Glomerular visceral epithelial cell (primary cell): ENCODE data around the gene TTC13.
"Not testable (repeated sequence)": the region's sequence is repeated elsewhere in the genome, so short reads cannot be mapped to it uniquely, and the experiment has no call there.

Experiments used
- DNase-seq: peaks from one replicate; pipeline ENCODE4 v3.0.0-alpha.2; 2016; ENCODE audit errors: extremely low spot score

Gene TTC13

DNA sequence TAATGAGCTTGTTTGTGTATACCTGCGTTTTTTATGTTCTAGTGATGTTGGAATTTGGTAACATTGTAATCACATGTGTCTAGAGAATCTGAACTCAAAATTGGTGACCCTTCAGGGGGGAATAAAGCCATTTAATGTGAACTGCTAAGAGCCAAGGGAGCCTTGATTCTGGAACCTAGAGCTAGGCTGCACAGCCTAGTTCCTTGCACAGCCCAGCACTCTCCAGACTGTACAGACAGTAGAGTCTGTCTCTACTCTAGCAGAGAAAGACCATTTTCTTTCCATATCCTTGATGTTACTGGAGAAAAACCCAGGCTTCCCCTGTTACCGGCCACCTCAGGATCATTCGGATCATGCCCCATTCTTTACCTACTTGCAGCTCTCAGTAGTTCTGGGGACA is 8.8 kb upstream of the TTC13 start:
- DNase-seq, result no peak

GRCh38 chr1:230986976-230987375 is 8.3 kb upstream of the TTC13 start:
- peak; percentile 74 for DNase-seq

GRCh38 chr1:230985711-230986110 is 7.0 kb upstream of the TTC13 start:
- DNase-seq, result peak; percentile 49

DNA sequence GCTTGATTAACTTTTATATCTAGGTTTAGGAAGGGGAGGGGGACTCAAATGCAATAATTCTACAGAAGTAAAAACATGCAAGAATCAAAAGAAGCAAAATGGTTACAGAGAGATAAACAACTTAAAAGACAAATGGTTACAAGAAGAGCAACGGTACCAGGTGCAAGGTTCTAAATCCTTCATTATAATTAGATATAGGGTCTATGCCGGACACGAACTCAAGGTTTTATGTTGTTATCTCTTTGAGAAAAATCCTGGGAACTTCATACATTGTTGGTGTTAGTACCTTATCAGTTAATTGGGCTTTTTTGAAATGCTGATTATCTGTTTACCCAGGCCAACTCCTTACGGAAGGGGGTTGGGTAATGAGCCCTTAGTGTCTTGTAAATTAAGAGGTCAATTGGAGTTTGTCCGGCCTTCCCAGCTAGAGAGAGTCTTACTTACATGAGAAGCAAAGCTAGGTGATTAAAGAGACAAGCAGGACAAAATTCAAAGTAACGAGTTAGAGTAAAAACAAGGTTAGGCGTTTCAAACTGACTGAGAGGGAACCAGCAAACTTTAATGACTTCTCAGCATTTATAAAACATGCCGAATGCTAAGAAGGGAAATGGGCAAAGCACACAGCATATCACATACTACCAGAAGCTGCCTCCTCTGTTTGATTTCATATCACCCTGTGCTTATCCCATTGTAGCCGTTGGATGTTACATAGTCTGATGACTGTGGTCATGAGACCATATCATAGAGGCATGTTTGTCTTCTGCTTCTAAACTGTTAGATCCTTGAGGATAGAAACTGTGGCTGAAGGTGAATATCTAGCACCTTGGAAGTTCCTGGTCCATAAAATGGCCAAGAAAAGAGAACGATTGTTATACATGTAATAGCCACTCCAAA is 6.2 kb upstream of the TTC13 start:
- DNase-seq, result not testable (repeated sequence)

- no peak for DNase-seq
Observed at GRCh38 chr1:230983811-230984210, 5.2 kb upstream of the TTC13 start.

DNA sequence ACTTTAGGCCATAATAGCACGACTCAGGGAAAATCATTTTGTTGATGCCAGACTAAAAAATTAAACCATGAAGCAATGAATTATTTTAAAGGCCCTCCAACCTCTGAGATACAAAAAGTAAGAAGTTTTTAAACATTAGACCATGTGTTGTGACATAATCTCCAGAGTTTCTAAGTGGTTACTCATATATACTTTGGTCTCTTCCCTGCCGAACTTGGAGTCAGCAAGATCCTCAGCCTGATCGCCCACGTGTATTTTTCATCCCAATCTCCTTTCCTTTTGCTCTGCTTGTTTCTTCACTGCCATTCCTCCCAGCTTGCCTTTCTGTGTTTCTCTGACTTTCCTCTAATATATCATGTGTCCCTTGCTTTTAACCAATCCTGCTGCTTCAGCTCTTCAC is 4.0 kb upstream of the TTC13 start:
- DNase-seq, result no peak

DNA sequence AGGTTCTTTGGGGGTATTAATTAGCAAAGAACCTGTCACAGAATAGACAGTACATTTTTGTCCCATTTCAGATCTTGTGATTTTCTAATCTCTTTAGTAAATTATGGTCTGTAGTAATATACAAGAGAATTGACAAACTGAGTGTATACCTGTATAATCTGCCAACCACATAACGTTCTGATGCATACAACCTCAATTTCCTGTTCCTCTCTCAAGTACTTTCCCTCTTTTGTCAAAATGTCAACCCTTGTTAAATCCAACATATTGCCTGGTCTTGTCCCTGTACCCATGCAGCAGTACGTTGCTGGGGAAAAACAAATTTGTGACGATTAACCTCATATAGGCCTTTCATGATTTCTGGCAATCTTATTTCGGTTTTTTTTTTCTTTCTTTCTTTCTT is 1.3 kb upstream of the TTC13 start:
- no peak for DNase-seq

DNA sequence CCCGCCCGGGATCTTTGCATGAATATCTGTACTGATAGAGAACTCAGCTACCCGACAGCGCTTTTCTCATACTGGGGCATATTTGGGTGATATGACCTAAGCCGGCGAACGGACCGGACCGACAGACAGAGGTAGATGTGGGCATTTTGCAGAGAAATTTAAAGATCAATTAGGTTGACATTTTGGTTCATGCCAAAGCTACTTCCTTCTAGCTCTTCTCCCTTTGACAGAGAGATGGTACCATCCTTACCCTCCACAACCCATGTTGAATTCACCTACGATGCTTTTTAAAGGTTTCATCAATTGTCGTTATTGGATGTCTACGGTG is 692 bp upstream of the TTC13 start:
- no peak for DNase-seq

DNA sequence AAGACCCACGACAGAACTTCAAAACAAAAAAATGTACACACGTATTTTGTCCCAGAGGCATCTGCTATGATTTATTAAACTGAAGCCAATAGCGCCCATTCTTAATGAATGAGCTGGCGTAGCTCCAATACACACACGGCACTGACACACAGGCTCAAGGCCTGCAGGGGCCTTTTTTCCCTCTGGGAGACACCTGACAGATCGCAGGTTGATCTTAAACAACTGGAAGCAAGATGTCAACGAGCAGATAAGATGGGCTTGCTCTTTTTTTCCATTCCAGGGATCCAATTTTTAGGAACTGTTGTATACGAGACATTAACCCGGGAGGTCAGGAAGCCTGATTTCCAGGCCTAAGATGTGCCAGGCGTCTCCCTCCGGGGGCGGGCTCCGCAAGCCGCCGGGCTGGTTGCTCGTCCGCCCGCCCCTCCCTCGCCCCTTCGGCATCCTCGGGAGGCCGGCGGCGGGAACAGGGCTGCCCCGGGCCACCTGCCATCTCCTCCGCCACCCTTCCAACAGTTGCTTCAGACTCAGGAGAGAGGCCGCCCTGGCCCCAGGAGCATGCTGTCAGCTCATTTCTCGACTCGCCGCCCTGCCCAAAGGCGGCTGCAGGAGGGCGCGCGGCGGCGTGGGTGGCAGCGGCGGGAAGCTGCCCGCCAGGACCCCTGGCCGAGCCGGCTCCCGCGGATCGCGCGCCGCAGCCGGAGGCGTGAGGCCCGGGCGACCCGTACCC is 735 bp downstream of the TTC13 start:
- DNase-seq, result peak; percentile 27

DNA sequence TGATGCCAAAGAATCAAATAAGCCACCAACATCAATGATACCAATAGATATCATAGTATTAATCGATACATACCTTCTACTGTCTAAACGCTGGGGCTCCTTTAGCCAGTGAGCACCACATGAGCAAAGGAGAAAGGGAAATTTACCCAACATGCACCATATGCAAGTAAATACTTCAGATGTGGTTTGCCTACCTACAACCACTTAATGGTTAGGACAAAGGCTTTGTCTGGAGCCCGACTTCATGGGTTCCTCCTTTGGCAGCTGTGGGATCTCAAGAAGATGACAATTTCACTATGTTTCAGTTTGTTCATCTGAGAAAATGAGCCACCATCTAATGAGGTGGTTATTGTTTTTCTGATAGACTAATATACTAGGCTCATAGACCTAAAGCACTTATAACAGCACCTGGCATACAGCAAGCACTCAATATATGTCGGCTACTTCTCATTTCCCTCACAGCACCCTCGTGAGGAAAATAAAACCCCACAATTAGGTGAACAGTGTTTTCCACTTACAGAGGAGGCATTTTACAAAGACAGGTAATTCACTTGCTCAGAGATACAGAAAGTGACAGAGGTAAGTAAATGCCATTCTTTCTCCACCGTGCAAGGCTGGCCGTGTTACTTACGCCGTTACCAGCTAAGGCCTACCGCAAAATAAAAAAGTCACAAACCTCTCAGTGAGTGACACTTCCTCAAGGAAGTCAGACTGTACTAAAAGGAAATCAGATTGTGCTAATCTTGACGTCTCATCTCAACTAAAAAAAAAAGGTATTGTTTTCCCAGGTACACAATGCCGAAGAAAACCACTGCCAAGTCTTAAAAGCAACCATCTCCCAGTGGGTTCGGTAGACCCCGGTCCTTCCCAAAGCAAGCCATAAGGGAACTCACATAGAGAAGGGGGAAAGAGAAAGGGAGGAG is 1.6 kb downstream of the TTC13 start:
- DNase-seq, result no peak

DNA sequence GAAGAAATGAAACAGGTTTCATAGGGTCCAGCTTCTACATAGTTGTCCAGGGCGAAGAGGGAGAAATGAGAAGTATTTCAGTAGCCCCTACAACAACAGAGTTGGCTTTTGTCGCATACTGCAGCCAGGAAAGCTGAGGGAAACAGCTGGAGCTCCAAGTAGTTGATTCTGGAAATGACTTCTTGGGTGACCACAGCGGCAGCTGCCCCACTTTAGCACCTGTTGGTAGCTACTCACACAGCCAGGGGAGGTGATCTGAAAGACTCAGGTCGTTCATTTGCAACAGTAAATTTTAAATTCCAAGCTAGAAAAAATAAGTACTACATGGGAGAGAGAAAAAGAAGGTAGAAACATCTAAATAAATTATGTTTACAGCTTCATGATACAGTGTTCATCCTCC is 2.3 kb downstream of the TTC13 start:
- no peak for DNase-seq

- DNase-seq, result no peak
Observed at GRCh38 chr1:230975636-230976035, 3.0 kb downstream of the TTC13 start.

DNA sequence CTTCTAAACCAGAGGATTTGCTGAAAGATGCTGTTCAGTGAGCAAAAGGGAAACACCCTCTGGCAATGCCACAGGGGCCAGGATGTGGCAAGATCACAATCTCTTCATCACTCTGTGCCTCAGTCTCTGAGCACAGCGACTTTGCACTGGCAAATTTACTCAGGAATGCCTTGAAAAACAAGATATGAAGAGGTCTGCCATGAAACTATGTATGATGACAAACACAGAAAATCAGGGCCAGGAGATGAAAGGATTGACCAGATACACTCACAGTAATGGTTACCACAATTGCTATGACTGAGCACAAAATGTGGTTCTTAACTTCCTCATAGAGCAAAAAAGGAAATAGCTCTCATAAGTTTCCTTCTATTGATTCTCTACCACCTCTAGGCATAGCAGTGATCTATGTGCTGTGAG is 5.8 kb downstream of the TTC13 start:
- DNase-seq, result peak; percentile 8

- DNase-seq, result no peak
Observed at GRCh38 chr1:230971771-230972170, 6.9 kb downstream of the TTC13 start.

- no peak for DNase-seq
Observed at GRCh38 chr1:230970432-230970831, 8.2 kb downstream of the TTC13 start.

- DNase-seq, result no peak
Observed at GRCh38 chr1:230966358-230966873, 12.2 kb downstream of the TTC13 start.

- DNase-seq, result no peak
Observed at GRCh38 chr1:230965535-230965934, 13.1 kb downstream of the TTC13 start.

DNA sequence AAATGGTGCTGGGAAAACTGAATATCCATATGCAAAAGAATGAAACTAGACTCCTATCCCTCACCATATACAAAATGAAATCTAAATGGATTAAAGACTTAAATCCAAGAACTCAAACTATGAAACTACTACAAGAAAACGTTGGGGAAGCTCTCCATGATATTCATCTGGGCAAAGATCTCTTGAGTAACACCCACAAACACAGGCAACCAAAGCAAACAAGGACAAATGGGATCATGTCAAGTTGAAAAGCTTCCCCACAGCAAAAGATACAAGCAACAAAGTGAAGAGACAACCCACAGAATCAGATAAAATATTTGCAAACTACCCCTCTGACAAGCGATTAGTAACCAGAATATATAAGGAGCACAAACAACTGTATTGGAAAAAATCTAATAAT is 13.8 kb downstream of the TTC13 start:
- no peak for DNase-seq

- DNase-seq, result no peak
Observed at GRCh38 chr1:230958370-230958769, 20.3 kb downstream of the TTC13 start.

DNA sequence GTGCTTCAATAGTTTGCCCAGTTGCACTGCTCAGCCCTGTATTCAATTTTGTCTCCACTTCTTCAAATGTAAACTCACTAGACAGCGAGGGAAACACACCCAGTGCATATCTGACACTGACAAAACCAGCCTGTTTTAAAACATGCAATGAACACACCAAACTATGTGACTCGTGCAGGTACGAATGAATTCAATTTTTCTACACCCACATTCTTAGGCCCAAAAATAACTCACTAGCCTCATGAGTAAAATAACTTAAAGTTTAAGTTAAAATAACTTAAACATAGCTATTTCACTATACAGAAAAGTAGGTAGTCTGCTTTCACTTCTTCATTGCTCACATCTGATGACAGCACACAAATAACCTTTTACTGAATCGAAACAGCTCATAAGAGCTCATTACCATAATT is 21.1 kb downstream of the TTC13 start:
- DNase-seq, result no peak

GRCh38 chr1:230950404-230950803 is 28.3 kb downstream of the TTC13 start:
- no peak for DNase-seq

GRCh38 chr1:230948903-230949302 is 29.8 kb downstream of the TTC13 start:
- DNase-seq, result no peak
